GM12864 (cell line): ENCODE results near the gene FOXK2.
A peak's percentile ranks its signal among the peaks of the same experiment; 100 is the strongest.

Experiments used
- DNase-seq: peaks from one replicate; pipeline ENCODE4 v3.0.0-alpha.2; 2011; ENCODE audit warnings: low read depth
- H3K4me3 ChIP-seq: 2 replicates; pipeline ENCODE4 v1.5.1; 2011; ENCODE audit warnings: mild to moderate bottlenecking, low read depth, low read length, control low read depth
- CTCF ChIP-seq: IDR thresholded peaks from 2 replicates; pipeline ENCODE4 v1.5.1; 2011; ENCODE audit warnings: low read depth, mild to moderate bottlenecking, moderate library complexity, low read length, control low read depth, inconsistent platforms; ENCODE audit errors: missing control alignments

The FOXK2 gene

GRCh38 chr17:82494236-82495055 lies 25.1 kb upstream of the FOXK2 start:
- DNase-seq: peak; percentile 92
- peak; percentile 97 for TF ChIP-seq CTCF
- no peak overlapping the region; the same call in none of the 2 replicates for H3K4me3 ChIP-seq

- no peak for DNase-seq
- no peak overlapping the region for H3K4me3 ChIP-seq
Observed at GRCh38 chr17:82495844-82496528, 23.5 kb upstream of the FOXK2 start.

GRCh38 chr17:82496529-82497434 lies 22.8 kb upstream of the FOXK2 start:
- TF ChIP-seq CTCF: no peak
- H3K4me3 ChIP-seq: peak overlapping the region; percentile 59
- DNase-seq: peak; percentile 86

More at GRCh38 chr17:82495844-82496528, 23.5 kb upstream of the FOXK2 start:
- no peak for TF ChIP-seq CTCF

- TF ChIP-seq CTCF: no peak
Observed at GRCh38 chr17:82497483-82498405, 21.8 kb upstream of the FOXK2 start.

GRCh38 chr17:82502207-82502606 lies 17.3 kb upstream of the FOXK2 start:
- no peak for TF ChIP-seq CTCF
- DNase-seq: no peak
- H3K4me3 ChIP-seq: no peak overlapping the region

More at GRCh38 chr17:82497483-82498405, 21.8 kb upstream of the FOXK2 start:
- H3K4me3 ChIP-seq: peak overlapping the region; percentile 50
- no peak for DNase-seq
